GM08714 (cell line): Measurements from ENCODE around the gene GREB1.

ENCODE experiments used
- H3K4me3 ChIP-seq: fragments of 200-500 bp; sonication (Bioruptor generic); 2 replicates; pipeline ENCODE4 v1.5.1; 2014; ENCODE audit warnings: mild to moderate bottlenecking, low read length, inconsistent platforms
- ZNF274 ChIP-seq: IDR thresholded peaks from 2 replicates; pipeline ENCODE4 v1.6.1; 2012; ENCODE audit warnings: mild to moderate bottlenecking, low read depth, low read length

GREB1 gene

GRCh38 chr2:11533278-11534070, at the start of gene GREB1:
TSS of gene GREB1 (plus strand) at chr2:11534045. CDS start at chr2:11556615, 22,570 bp downstream.
- H3K4me3 ChIP-seq, result no peak within 1 kb of the TSS

GRCh38 chr2:11488809-11489208, 45.0 kb upstream of the GREB1 start:
- no peak overlapping the region for H3K4me3 ChIP-seq
- TF ChIP-seq ZNF274, result no peak

More at GRCh38 chr2:11533278-11534070, at the start of gene GREB1:
- no peak for TF ChIP-seq ZNF274

- no peak for TF ChIP-seq ZNF274
- H3K4me3 ChIP-seq, result no peak overlapping the region
Measured at GRCh38 chr2:11490194-11490593, 43.7 kb upstream of the GREB1 start.

GRCh38 chr2:11491348-11491933, 42.4 kb upstream of the GREB1 start:
- H3K4me3 ChIP-seq, result no peak overlapping the region
- TF ChIP-seq ZNF274, result no peak

GRCh38 chr2:11492244-11492643, 41.6 kb upstream of the GREB1 start:
- TF ChIP-seq ZNF274, result no peak
- H3K4me3 ChIP-seq, result no peak overlapping the region

GRCh38 chr2:11492720-11493119, 41.1 kb upstream of the GREB1 start:
- TF ChIP-seq ZNF274, result no peak
- no peak overlapping the region for H3K4me3 ChIP-seq

- no peak overlapping the region for H3K4me3 ChIP-seq
- TF ChIP-seq ZNF274, result no peak
Measured at GRCh38 chr2:11493282-11493681, 40.6 kb upstream of the GREB1 start.

- no peak for TF ChIP-seq ZNF274
- H3K4me3 ChIP-seq, result no peak overlapping the region
Measured at GRCh38 chr2:11494310-11494709, 39.5 kb upstream of the GREB1 start.

GRCh38 chr2:11495844-11496681, 37.8 kb upstream of the GREB1 start:
- TF ChIP-seq ZNF274, result no peak

GRCh38 chr2:11498543-11499034, 35.3 kb upstream of the GREB1 start:
- no peak overlapping the region for H3K4me3 ChIP-seq
- TF ChIP-seq ZNF274, result no peak

More at GRCh38 chr2:11495844-11496681, 37.8 kb upstream of the GREB1 start:
- H3K4me3 ChIP-seq, result no peak overlapping the region

- no peak for TF ChIP-seq ZNF274
- no peak overlapping the region for H3K4me3 ChIP-seq
Measured at GRCh38 chr2:11499081-11499743, 34.6 kb upstream of the GREB1 start.

GRCh38 chr2:11500702-11501303, 33.0 kb upstream of the GREB1 start:
- no peak overlapping the region for H3K4me3 ChIP-seq
- no peak for TF ChIP-seq ZNF274

- H3K4me3 ChIP-seq, result no peak overlapping the region
- TF ChIP-seq ZNF274, result no peak
Measured at GRCh38 chr2:11502740-11503292, 31.0 kb upstream of the GREB1 start.

- TF ChIP-seq ZNF274, result no peak
- H3K4me3 ChIP-seq, result no peak overlapping the region
Measured at GRCh38 chr2:11503354-11503927, 30.4 kb upstream of the GREB1 start.
